GM12873 (cell line): ENCODE results near the gene FNTB.

Source experiments
- TF ChIP-seq, protein P1 (sequence below): IDR thresholded peaks from 2 replicates; pipeline ENCODE4 v1.5.1; 2012; ENCODE audit warnings: low read depth, mild to moderate bottlenecking, moderate library complexity, low read length, control low read depth; ENCODE audit not compliant: insufficient read depth; ENCODE audit errors: missing control alignments

FNTB gene

GRCh38 chr14:64963611-64964010 is 23.1 kb upstream of the FNTB start:
- TF ChIP-seq, protein P1, sequence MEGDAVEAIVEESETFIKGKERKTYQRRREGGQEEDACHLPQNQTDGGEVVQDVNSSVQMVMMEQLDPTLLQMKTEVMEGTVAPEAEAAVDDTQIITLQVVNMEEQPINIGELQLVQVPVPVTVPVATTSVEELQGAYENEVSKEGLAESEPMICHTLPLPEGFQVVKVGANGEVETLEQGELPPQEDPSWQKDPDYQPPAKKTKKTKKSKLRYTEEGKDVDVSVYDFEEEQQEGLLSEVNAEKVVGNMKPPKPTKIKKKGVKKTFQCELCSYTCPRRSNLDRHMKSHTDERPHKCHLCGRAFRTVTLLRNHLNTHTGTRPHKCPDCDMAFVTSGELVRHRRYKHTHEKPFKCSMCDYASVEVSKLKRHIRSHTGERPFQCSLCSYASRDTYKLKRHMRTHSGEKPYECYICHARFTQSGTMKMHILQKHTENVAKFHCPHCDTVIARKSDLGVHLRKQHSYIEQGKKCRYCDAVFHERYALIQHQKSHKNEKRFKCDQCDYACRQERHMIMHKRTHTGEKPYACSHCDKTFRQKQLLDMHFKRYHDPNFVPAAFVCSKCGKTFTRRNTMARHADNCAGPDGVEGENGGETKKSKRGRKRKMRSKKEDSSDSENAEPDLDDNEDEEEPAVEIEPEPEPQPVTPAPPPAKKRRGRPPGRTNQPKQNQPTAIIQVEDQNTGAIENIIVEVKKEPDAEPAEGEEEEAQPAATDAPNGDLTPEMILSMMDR: peak; percentile 32

DNA sequence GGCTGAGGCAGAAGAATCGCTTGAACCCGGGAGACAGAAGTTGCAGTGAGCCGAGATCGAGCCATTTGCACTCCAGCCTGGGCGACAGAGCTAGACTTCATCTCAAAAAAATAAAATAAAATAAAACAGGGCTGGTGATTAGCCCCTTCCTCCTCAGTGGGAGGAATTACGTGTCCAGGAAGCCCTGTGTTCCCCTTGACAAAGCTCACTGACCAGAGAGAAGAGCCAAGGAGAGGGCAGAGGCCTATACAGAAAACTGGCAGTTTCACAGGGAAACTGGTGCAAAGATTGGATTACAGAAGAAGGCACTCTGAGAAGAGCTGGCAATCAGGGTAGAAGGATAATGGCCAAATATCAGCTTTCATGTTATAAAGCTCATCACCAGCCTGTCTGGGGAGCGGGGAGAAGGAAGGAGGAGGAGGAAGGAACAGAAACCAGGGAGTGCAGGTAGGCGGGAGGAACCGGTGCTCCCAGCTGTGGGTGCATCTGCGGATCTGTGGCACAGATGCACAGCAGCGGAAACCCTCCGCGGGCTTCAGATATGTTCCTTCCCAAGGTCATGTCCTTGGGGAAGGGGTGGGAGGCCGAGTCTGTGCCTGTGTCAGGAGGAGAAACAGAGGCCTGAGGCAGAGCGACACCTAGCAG is 21.2 kb upstream of the FNTB start:
- TF ChIP-seq, protein P1: no peak

DNA sequence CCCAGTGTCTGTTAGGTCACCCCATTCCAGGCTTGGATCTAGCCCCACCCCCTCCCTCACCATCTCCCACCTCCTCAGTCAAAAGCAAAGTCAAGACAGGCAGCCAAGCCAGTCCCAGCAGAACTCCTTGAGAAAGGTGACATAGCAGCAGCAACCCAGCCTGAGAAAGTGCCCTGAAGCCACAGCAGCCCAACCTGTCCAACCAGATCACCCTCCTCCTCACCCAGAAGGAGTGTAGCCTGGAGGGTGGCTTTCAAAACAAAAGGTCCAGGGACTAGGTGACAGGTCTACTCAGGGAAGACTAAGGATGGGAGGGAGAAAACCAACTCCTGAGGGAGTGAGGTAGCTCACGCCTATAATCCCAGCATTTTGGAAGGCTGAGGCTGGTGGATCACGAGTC is 19.7 kb upstream of the FNTB start:
- TF ChIP-seq, protein P1: no peak

- TF ChIP-seq, protein P1: no peak
Observed at GRCh38 chr14:64968167-64968566, 18.5 kb upstream of the FNTB start.

- TF ChIP-seq, protein P1: no peak
Observed at GRCh38 chr14:64968651-64969050, 18.0 kb upstream of the FNTB start.

DNA sequence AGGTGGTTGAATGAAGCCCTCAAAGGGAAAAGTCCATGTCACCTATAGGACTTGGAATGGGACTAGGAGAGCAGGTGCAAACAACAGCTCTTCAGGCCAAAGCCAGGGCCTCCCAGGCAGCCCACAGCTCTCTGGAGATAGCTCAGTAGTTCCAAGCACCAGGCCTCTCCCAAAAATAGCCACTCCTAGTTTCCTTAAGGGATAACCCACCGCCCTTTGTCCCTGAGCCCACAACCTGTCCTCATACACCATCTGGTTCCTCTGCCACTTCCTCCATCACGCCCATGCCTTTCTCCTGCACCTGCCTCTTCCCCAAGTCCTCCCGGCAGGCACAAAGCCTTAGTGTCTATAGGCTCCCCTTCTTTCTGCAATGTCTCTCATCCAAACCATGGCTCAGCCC is 16.7 kb upstream of the FNTB start:
- TF ChIP-seq, protein P1: no peak

GRCh38 chr14:64970776-64971477 is 15.8 kb upstream of the FNTB start:
- TF ChIP-seq, protein P1: no peak
